Measurements from ENCODE around the gene HMCN1. TPM values are rescaled to one million over a fixed set of nuclear protein-coding genes. Genes with fewer than 3 reads are reported as not detected.
"Not testable (repeated sequence)": the region's sequence is repeated elsewhere in the genome, so short reads cannot be mapped to it uniquely, and the experiment has no call there.

The HMCN1 gene
- total RNA-seq, 5 donors from 2014 or later (not counting 1 experiment from before 2014, with no cell fraction given), result 0.05 to 0.23 (median 0.16) TPM

- H3K4me3 Mint-ChIP-seq; H3K4me1 Mint-ChIP-seq; H3K36me3 ChIP-seq (ENCODE audit: control insufficient read depth in 2 of 2, extremely low read depth in 1 of 2, insufficient read depth in 1 of 2, low read length in 1 of 2); H3K27me3 ChIP-seq (replicated peaks in 1 of 2; ENCODE audit: control insufficient read depth in 2 of 2, extremely low read depth in 1 of 2, insufficient read depth in 2 of 2, low read length in 1 of 2); H3K4me1 ChIP-seq (ENCODE audit: control insufficient read depth in 1 of 2, extremely low read depth in 1 of 2, insufficient read depth in 2 of 2, low read length in 2 of 2); H3K9me3 Mint-ChIP-seq; H3K9me3 ChIP-seq; H3K36me3 Mint-ChIP-seq; POLR2A ChIA-PET; H3K27ac ChIP-seq (ENCODE audit: low read length); H3K27ac Mint-ChIP-seq; H3K4me3 ChIP-seq (ENCODE audit: control insufficient read depth in 1 of 2, extremely low read depth in 1 of 2, low read length in 1 of 2); ATAC-seq (replicated peaks in 1 of 4); CTCF ChIA-PET; DNase-seq: not testable (repeated sequence)
- 85% methylated on average over 6 of the region's 7 CpGs for WGBS (ENCODE audit: insufficient coverage)
- H3K27me3 Mint-ChIP-seq, result peaks cover 8 to 14% of the 10 kb centered on the region in 2 donors
Measured at GRCh38 chr1:186162895-186163294, 428.7 kb downstream of the HMCN1 start.

GRCh38 chr1:186164773-186165172 is 430.6 kb downstream of the HMCN1 start:
- no peak overlapping the region for H3K27ac Mint-ChIP-seq
- ATAC-seq (replicated peaks in 1 of 4) (no peak), DNase-seq (no peak)
- ChIA-PET POLR2A (no interaction called here), CTCF (no interaction called here)
- peaks cover 0 to 4% (median 0%) of the 10 kb centered on the region in 3 donors for H3K9me3 Mint-ChIP-seq
- Histone ChIP-seq H3K9me3 (no peaks in the 10 kb centered on the region), H3K4me1 (ENCODE audit: control insufficient read depth in 1 of 2, extremely low read depth in 1 of 2, insufficient read depth in 2 of 2, low read length in 2 of 2) (no peaks in the 10 kb centered on the region), H3K36me3 (ENCODE audit: control insufficient read depth in 2 of 2, extremely low read depth in 1 of 2, insufficient read depth in 1 of 2, low read length in 1 of 2) (no peaks in the 10 kb centered on the region), H3K4me3 (ENCODE audit: control insufficient read depth in 1 of 2, extremely low read depth in 1 of 2, low read length in 1 of 2) (no peak overlapping the region), H3K27me3 (replicated peaks in 1 of 2; ENCODE audit: control insufficient read depth in 2 of 2, extremely low read depth in 1 of 2, insufficient read depth in 2 of 2, low read length in 1 of 2) (no peaks in the 10 kb centered on the region), H3K27ac (ENCODE audit: low read length) (no peak overlapping the region)
- H3K4me1 Mint-ChIP-seq, result no peaks in the 10 kb centered on the region
- peaks cover 10 to 19% of the 10 kb centered on the region in 2 donors for H3K27me3 Mint-ChIP-seq
- H3K4me3 Mint-ChIP-seq, result no peak overlapping the region
- H3K36me3 Mint-ChIP-seq, result no peaks in the 10 kb centered on the region
- no CpG with 5 or more reads among the region's 3 CpGs for WGBS (ENCODE audit: insufficient coverage)

GRCh38 chr1:186165303-186165702 is 431.1 kb downstream of the HMCN1 start:
- Mint-ChIP-seq H3K27me3 (peaks cover 13 to 23% of the 10 kb centered on the region in 2 donors), H3K9me3 (peaks cover 0 to 4% (median 0%) of the 10 kb centered on the region in 3 donors), H3K27ac (no peak overlapping the region), H3K4me3 (no peak overlapping the region), H3K36me3 (no peaks in the 10 kb centered on the region), H3K4me1 (no peaks in the 10 kb centered on the region)
- H3K4me1 ChIP-seq (ENCODE audit: control insufficient read depth in 1 of 2, extremely low read depth in 1 of 2, insufficient read depth in 2 of 2, low read length in 2 of 2), result no peaks in the 10 kb centered on the region
- DNase-seq (no peak), ATAC-seq (replicated peaks in 1 of 4) (no peak)
- CTCF ChIA-PET, result no interaction called here
- H3K27ac ChIP-seq (ENCODE audit: low read length), result no peak overlapping the region
- H3K27me3 ChIP-seq (replicated peaks in 1 of 2; ENCODE audit: control insufficient read depth in 2 of 2, extremely low read depth in 1 of 2, insufficient read depth in 2 of 2, low read length in 1 of 2), result no peaks in the 10 kb centered on the region
- WGBS (ENCODE audit: insufficient coverage), result no CpG with 5 or more reads among the region's 1 CpG
- no peak overlapping the region for H3K4me3 ChIP-seq (ENCODE audit: control insufficient read depth in 1 of 2, extremely low read depth in 1 of 2, low read length in 1 of 2)
- H3K36me3 ChIP-seq (ENCODE audit: control insufficient read depth in 2 of 2, extremely low read depth in 1 of 2, insufficient read depth in 1 of 2, low read length in 1 of 2), result no peaks in the 10 kb centered on the region
- POLR2A ChIA-PET, result no interaction called here
- H3K9me3 ChIP-seq, result no peaks in the 10 kb centered on the region

GRCh38 chr1:186167096-186167668 is 433.0 kb downstream of the HMCN1 start:
- no peaks in the 10 kb centered on the region for H3K9me3 Mint-ChIP-seq
- ChIA-PET POLR2A (no interaction called here), CTCF (no interaction called here)
- no peaks in the 10 kb centered on the region for H3K27me3 ChIP-seq (replicated peaks in 1 of 2; ENCODE audit: control insufficient read depth in 2 of 2, extremely low read depth in 1 of 2, insufficient read depth in 2 of 2, low read length in 1 of 2)
- H3K36me3 ChIP-seq (ENCODE audit: control insufficient read depth in 2 of 2, extremely low read depth in 1 of 2, insufficient read depth in 1 of 2, low read length in 1 of 2), result no peaks in the 10 kb centered on the region
- peaks cover 14 to 29% of the 10 kb centered on the region in 2 donors for H3K27me3 Mint-ChIP-seq
- no peaks in the 10 kb centered on the region for H3K4me1 Mint-ChIP-seq
- H3K4me3 ChIP-seq (ENCODE audit: control insufficient read depth in 1 of 2, extremely low read depth in 1 of 2, low read length in 1 of 2), result no peak overlapping the region
- H3K27ac Mint-ChIP-seq, result no peak overlapping the region
- H3K9me3 ChIP-seq, result no peaks in the 10 kb centered on the region
- no peak overlapping the region for H3K27ac ChIP-seq (ENCODE audit: low read length)
- no peak for ATAC-seq (replicated peaks in 1 of 4)
- H3K4me1 ChIP-seq (ENCODE audit: control insufficient read depth in 1 of 2, extremely low read depth in 1 of 2, insufficient read depth in 2 of 2, low read length in 2 of 2), result no peaks in the 10 kb centered on the region
- no peaks in the 10 kb centered on the region for H3K36me3 Mint-ChIP-seq
- WGBS (ENCODE audit: insufficient coverage), result 100% methylated on average over 1 of the region's 5 CpGs
- DNase-seq, result no peak
- no peak overlapping the region for H3K4me3 Mint-ChIP-seq

- Mint-ChIP-seq H3K4me3 (no peak overlapping the region), H3K36me3 (no peaks in the 10 kb centered on the region), H3K27me3 (peaks cover under 1 to 17% of the 10 kb centered on the region in 2 donors), H3K27ac (no peak overlapping the region), H3K9me3 (no peaks in the 10 kb centered on the region), H3K4me1 (no peaks in the 10 kb centered on the region)
- no peak overlapping the region for H3K4me3 ChIP-seq (ENCODE audit: control insufficient read depth in 1 of 2, extremely low read depth in 1 of 2, low read length in 1 of 2)
- no peaks in the 10 kb centered on the region for H3K36me3 ChIP-seq (ENCODE audit: control insufficient read depth in 2 of 2, extremely low read depth in 1 of 2, insufficient read depth in 1 of 2, low read length in 1 of 2)
- H3K27me3 ChIP-seq (replicated peaks in 1 of 2; ENCODE audit: control insufficient read depth in 2 of 2, extremely low read depth in 1 of 2, insufficient read depth in 2 of 2, low read length in 1 of 2), result peaks cover 0 to 2% of the 10 kb centered on the region in 2 experiments
- H3K4me1 ChIP-seq (ENCODE audit: control insufficient read depth in 1 of 2, extremely low read depth in 1 of 2, insufficient read depth in 2 of 2, low read length in 2 of 2), result no peaks in the 10 kb centered on the region
- no CpG with 5 or more reads among the region's 4 CpGs for WGBS (ENCODE audit: insufficient coverage)
- DNase-seq (no peak), ATAC-seq (replicated peaks in 1 of 4) (no peak)
- POLR2A ChIA-PET, result no interaction called here
- CTCF ChIA-PET, result no interaction called here
- no peaks in the 10 kb centered on the region for H3K9me3 ChIP-seq
- H3K27ac ChIP-seq (ENCODE audit: low read length), result no peak overlapping the region
Measured at GRCh38 chr1:186175588-186175987, 441.4 kb downstream of the HMCN1 start.

- H3K4me3 Mint-ChIP-seq, result no peak overlapping the region
- no peaks in the 10 kb centered on the region for H3K4me1 ChIP-seq (ENCODE audit: control insufficient read depth in 1 of 2, extremely low read depth in 1 of 2, insufficient read depth in 2 of 2, low read length in 2 of 2)
- peaks cover 0 to 18% of the 10 kb centered on the region in 2 donors for H3K27me3 Mint-ChIP-seq
- H3K4me1 Mint-ChIP-seq, result peaks cover 0 to under 1% (median 0%) of the 10 kb centered on the region in 3 donors
- ATAC-seq (replicated peaks in 1 of 4) (no peak), DNase-seq (no peak)
- H3K9me3 Mint-ChIP-seq, result no peaks in the 10 kb centered on the region
- no peaks in the 10 kb centered on the region for H3K36me3 Mint-ChIP-seq
- ChIA-PET CTCF (no interaction called here), POLR2A (no interaction called here)
- 93% methylated on average over 4 of the region's 5 CpGs for WGBS (ENCODE audit: insufficient coverage)
- no peaks in the 10 kb centered on the region for H3K36me3 ChIP-seq (ENCODE audit: control insufficient read depth in 2 of 2, extremely low read depth in 1 of 2, insufficient read depth in 1 of 2, low read length in 1 of 2)
- H3K27ac Mint-ChIP-seq, result no peak overlapping the region
- peaks cover 0 to 2% of the 10 kb centered on the region in 2 experiments for H3K27me3 ChIP-seq (replicated peaks in 1 of 2; ENCODE audit: control insufficient read depth in 2 of 2, extremely low read depth in 1 of 2, insufficient read depth in 2 of 2, low read length in 1 of 2)
- H3K27ac ChIP-seq (ENCODE audit: low read length), result no peak overlapping the region
- no peak overlapping the region for H3K4me3 ChIP-seq (ENCODE audit: control insufficient read depth in 1 of 2, extremely low read depth in 1 of 2, low read length in 1 of 2)
- no peaks in the 10 kb centered on the region for H3K9me3 ChIP-seq
Measured at GRCh38 chr1:186178426-186179043, 444.3 kb downstream of the HMCN1 start.

Data from T-cell (primary cell).